HUES6 (cell line): Measurements from ENCODE around the gene NPTN.
"Not testable (repeated sequence)": the region's sequence is repeated elsewhere in the genome, so short reads cannot be mapped to it uniquely, and the experiment has no call there.

Experiments used
- H3K27ac ChIP-seq: 2 replicates; pipeline ENCODE4 v1.7.0; 2013; ENCODE audit warnings: low read depth, mild to moderate bottlenecking, low read length, inconsistent platforms
- H3K27me3 ChIP-seq: 2 replicates; pipeline ENCODE4 v1.6.1; 2013; ENCODE audit warnings: low read length; ENCODE audit not compliant: control insufficient read depth, insufficient read depth
- H3K36me3 ChIP-seq: 2 replicates; pipeline ENCODE4 v1.6.1; 2013; ENCODE audit warnings: low read length; ENCODE audit not compliant: control insufficient read depth, insufficient read depth
- H3K4me1 ChIP-seq: 2 replicates; pipeline ENCODE4 v1.6.1; 2013; ENCODE audit warnings: low read length; ENCODE audit not compliant: control insufficient read depth, insufficient read depth
- H3K4me3 ChIP-seq: 2 replicates; pipeline ENCODE4 v1.5.1; 2013; ENCODE audit warnings: low read depth, low read length
- H3K9ac ChIP-seq: one replicate; pipeline ENCODE4 v1.6.1; 2013; ENCODE audit warnings: mild to moderate bottlenecking, low read length
- H3K9me3 ChIP-seq: 2 replicates; pipeline ENCODE4 v1.6.1; 2013; ENCODE audit warnings: low read depth, low read length; ENCODE audit not compliant: control insufficient read depth, insufficient read depth

NPTN gene

GRCh38 chr15:73584699-73585420 lies 48.3 kb downstream of the NPTN start:
- Histone ChIP-seq H3K36me3 (peaks cover 81% of the 10 kb centered on the region), H3K4me3 (no peak overlapping the region), H3K9ac (no peak overlapping the region), H3K4me1 (no peaks in the 10 kb centered on the region), H3K27ac (no peak overlapping the region), H3K9me3 (no peaks in the 10 kb centered on the region), H3K27me3 (no peaks in the 10 kb centered on the region)

- Histone ChIP-seq H3K9ac (no peak overlapping the region), H3K36me3 (peaks cover 75% of the 10 kb centered on the region), H3K4me1 (no peaks in the 10 kb centered on the region), H3K4me3 (no peak overlapping the region), H3K27me3 (no peaks in the 10 kb centered on the region), H3K9me3 (no peaks in the 10 kb centered on the region), H3K27ac (no peak overlapping the region)
Measured at GRCh38 chr15:73583544-73583943, 49.6 kb downstream of the NPTN start.

- Histone ChIP-seq H3K27me3 (no peaks in the 10 kb centered on the region), H3K9me3 (no peaks in the 10 kb centered on the region), H3K36me3 (peaks cover 72% of the 10 kb centered on the region), H3K4me3 (no peak overlapping the region), H3K27ac (no peak overlapping the region), H3K4me1 (no peaks in the 10 kb centered on the region), H3K9ac (no peak overlapping the region)
Measured at GRCh38 chr15:73582851-73583379, 50.3 kb downstream of the NPTN start.

- H3K4me1 ChIP-seq = no peaks in the 10 kb centered on the region
- H3K9me3 ChIP-seq = no peaks in the 10 kb centered on the region
- peaks cover 60% of the 10 kb centered on the region for H3K36me3 ChIP-seq
- no peak overlapping the region for H3K9ac ChIP-seq
- H3K27me3 ChIP-seq = no peaks in the 10 kb centered on the region
- no peak overlapping the region for H3K4me3 ChIP-seq
- no peak overlapping the region for H3K27ac ChIP-seq
Measured at GRCh38 chr15:73578026-73578425, 55.2 kb downstream of the NPTN start.

GRCh38 chr15:73577593-73577992 lies 55.6 kb downstream of the NPTN start:
- H3K36me3 ChIP-seq = peaks cover 60% of the 10 kb centered on the region
- H3K4me1 ChIP-seq, H3K9me3 ChIP-seq, H3K4me3 ChIP-seq, H3K27ac ChIP-seq, H3K27me3 ChIP-seq, H3K9ac ChIP-seq: not testable (repeated sequence)

- H3K9ac ChIP-seq = no peak overlapping the region
- no peaks in the 10 kb centered on the region for H3K4me1 ChIP-seq
- no peaks in the 10 kb centered on the region for H3K27me3 ChIP-seq
- peaks cover 65% of the 10 kb centered on the region for H3K36me3 ChIP-seq
- no peak overlapping the region for H3K27ac ChIP-seq
- no peak overlapping the region for H3K4me3 ChIP-seq
- H3K9me3 ChIP-seq = no peaks in the 10 kb centered on the region
Measured at GRCh38 chr15:73575636-73576247, 57.4 kb downstream of the NPTN start.

- no peak overlapping the region for H3K9ac ChIP-seq
- H3K27me3 ChIP-seq = no peaks in the 10 kb centered on the region
- H3K27ac ChIP-seq = no peak overlapping the region
- H3K4me1 ChIP-seq = no peaks in the 10 kb centered on the region
- H3K4me3 ChIP-seq = no peak overlapping the region
- peaks cover 79% of the 10 kb centered on the region for H3K36me3 ChIP-seq
- H3K9me3 ChIP-seq = no peaks in the 10 kb centered on the region
Measured at GRCh38 chr15:73573572-73573971, 59.6 kb downstream of the NPTN start.

- no peak overlapping the region for H3K27ac ChIP-seq
- H3K36me3 ChIP-seq = peaks cover 82% of the 10 kb centered on the region
- no peaks in the 10 kb centered on the region for H3K27me3 ChIP-seq
- H3K4me1 ChIP-seq = no peaks in the 10 kb centered on the region
- no peak overlapping the region for H3K4me3 ChIP-seq
- H3K9ac ChIP-seq = no peak overlapping the region
- no peaks in the 10 kb centered on the region for H3K9me3 ChIP-seq
Measured at GRCh38 chr15:73573037-73573436, 60.2 kb downstream of the NPTN start.

- H3K27me3 ChIP-seq = no peaks in the 10 kb centered on the region
- H3K9me3 ChIP-seq = no peaks in the 10 kb centered on the region
- H3K27ac ChIP-seq = no peak overlapping the region
- H3K4me3 ChIP-seq = no peak overlapping the region
- peaks cover 84% of the 10 kb centered on the region for H3K36me3 ChIP-seq
- H3K4me1 ChIP-seq = no peaks in the 10 kb centered on the region
- no peak overlapping the region for H3K9ac ChIP-seq
Measured at GRCh38 chr15:73572296-73572695, 60.9 kb downstream of the NPTN start.

- Histone ChIP-seq H3K9ac (no peak overlapping the region), H3K9me3 (no peaks in the 10 kb centered on the region), H3K4me3 (no peak overlapping the region), H3K27me3 (no peaks in the 10 kb centered on the region), H3K36me3 (peaks cover 87% of the 10 kb centered on the region), H3K4me1 (no peaks in the 10 kb centered on the region), H3K27ac (no peak overlapping the region)
Measured at GRCh38 chr15:73571346-73571745, 61.8 kb downstream of the NPTN start.

GRCh38 chr15:73570355-73571032 lies 62.7 kb downstream of the NPTN start:
- Histone ChIP-seq H3K27ac (no peak overlapping the region), H3K4me1 (no peaks in the 10 kb centered on the region), H3K4me3 (no peak overlapping the region), H3K9me3 (no peaks in the 10 kb centered on the region), H3K27me3 (no peaks in the 10 kb centered on the region), H3K36me3 (peaks cover 84% of the 10 kb centered on the region), H3K9ac (no peak overlapping the region)
